GM12873 (cell line): Measurements from ENCODE around the gene AKAP13.

ENCODE experiments used
- CTCF ChIP-seq: IDR thresholded peaks from 2 replicates; pipeline ENCODE4 v1.5.1; 2012; ENCODE audit warnings: low read depth, mild to moderate bottlenecking, moderate library complexity, low read length, control low read depth; ENCODE audit not compliant: insufficient read depth; ENCODE audit errors: missing control alignments

The AKAP13 gene

GRCh38 chr15:85751291-85752123, 371.1 kb downstream of the AKAP13 start:
- no peak for TF ChIP-seq CTCF

DNA sequence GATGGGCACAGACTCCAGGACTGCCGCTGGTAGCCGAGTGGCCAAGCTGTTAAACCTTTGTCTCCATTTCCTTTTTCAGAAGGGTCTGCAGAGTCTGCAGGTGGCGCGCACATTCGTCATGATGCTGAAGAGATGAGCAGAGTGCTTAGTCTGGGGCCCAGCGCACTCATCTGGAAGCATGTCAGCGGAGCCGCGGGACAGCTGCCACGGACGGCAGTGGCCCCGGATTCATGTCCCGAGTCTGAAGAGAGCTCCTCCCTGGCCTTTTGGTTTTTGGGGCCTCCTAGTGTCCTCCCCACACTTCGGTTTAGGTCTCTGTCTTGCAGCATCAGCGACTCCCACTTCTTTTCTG, 371.7 kb downstream of the AKAP13 start:
- TF ChIP-seq CTCF: no peak

DNA sequence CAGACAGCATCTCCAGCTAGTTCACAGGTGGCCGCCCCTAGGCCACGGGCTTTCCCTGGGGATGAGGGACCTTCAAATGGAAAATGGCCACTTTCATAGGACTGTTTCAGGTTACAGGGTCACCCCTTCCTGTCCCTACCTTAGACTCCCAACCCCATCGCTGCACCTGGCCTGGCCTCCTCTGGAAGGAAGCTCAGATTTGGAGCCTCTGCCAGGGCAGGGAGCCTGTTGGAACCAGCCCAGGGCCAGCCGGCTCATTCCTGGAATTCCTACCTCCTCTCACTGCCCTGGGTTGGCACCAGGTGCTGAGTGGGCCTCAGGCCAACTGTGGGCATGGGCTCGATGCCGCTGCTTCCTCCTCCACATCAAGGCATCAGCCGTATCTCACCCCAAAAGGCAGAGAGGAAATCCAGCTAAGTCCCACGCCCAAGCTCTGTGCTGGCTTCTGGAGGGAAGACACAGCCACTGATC, 372.1 kb downstream of the AKAP13 start:
- no peak for TF ChIP-seq CTCF

GRCh38 chr15:85753261-85753660, 372.9 kb downstream of the AKAP13 start:
- no peak for TF ChIP-seq CTCF

- no peak for TF ChIP-seq CTCF
These were observed 373.5 kb downstream of the AKAP13 start for GRCh38 chr15:85753791-85754452.

- TF ChIP-seq CTCF: no peak
These were observed 374.6 kb downstream of the AKAP13 start for GRCh38 chr15:85754989-85755388.

GRCh38 chr15:85755471-85755870, 375.1 kb downstream of the AKAP13 start:
- TF ChIP-seq CTCF: no peak
